H1 (cell line): ENCODE data around the gene IDE.

Experiments
- CHD1 ChIP-seq: IDR thresholded peaks from 2 replicates; pipeline ENCODE4 v1.6.1; 2012; ENCODE audit warnings: low read depth, low read length, improper control_type of control experiment
- EGR1 ChIP-seq: IDR thresholded peaks from 2 replicates; pipeline ENCODE4 v1.6.1; 2011; ENCODE audit warnings: low read depth, low read length, borderline replicate concordance
- EZH2 ChIP-seq: fragments of 200-600 bp; sonication (generic); IDR thresholded peaks from 2 replicates; pipeline ENCODE4 v1.7.1; 2012; ENCODE audit warnings: low read depth, mild to moderate bottlenecking, moderate library complexity, low read length, inconsistent platforms; ENCODE audit not compliant: severe bottlenecking
- MAFK ChIP-seq: IDR thresholded peaks from 2 replicates; pipeline ENCODE4 v1.6.1; 2012; ENCODE audit warnings: low read depth, mild to moderate bottlenecking, improper control_type of control experiment, low read length
- POLR2A ChIP-seq, 2 experiments: IDR thresholded peaks; 1 replicate in 1 of 2; 2 replicates in 1 of 2; pipeline ENCODE4 v1.6.1; 2011; ENCODE audit warnings: low read depth in 2 of 2, low read length in 2 of 2, mild to moderate bottlenecking in 2 of 2; ENCODE audit errors: control extremely low read depth in 1 of 2
- POLR2AphosphoS5 ChIP-seq: IDR thresholded peaks from 2 replicates; pipeline ENCODE4 v1.6.1; 2011; ENCODE audit warnings: low read depth, low read length
- POU5F1 ChIP-seq: IDR thresholded peaks from 2 replicates; pipeline ENCODE4 v1.6.1; 2011; ENCODE audit warnings: low read depth, mild to moderate bottlenecking, low read length, moderate library complexity
- RAD21 ChIP-seq, 2 experiments: IDR thresholded peaks in 1 of 2; conservative IDR thresholded peaks in 1 of 2; 2 replicates each; pipeline ENCODE4 v1.6.1; 2011; ENCODE audit warnings: low read depth in 2 of 2, low read length in 2 of 2, improper control_type of control experiment in 1 of 2, inconsistent platforms in 1 of 2, mild to moderate bottlenecking in 1 of 2, moderate library complexity in 1 of 2
- TF ChIP-seq, protein P1 (sequence below), 3 experiments: IDR thresholded peaks; 1 replicate in 2 of 3; 2 replicates in 1 of 3; pipeline versions ENCODE4 v1.5.1 to v1.6.1; 2011; ENCODE audit warnings: low read length in 3 of 3, mild to moderate bottlenecking in 3 of 3, inconsistent platforms in 2 of 3, low read depth in 1 of 3, moderate library complexity in 1 of 3; ENCODE audit not compliant: insufficient read depth in 1 of 3; ENCODE audit errors: control extremely low read depth in 1 of 3
- TF ChIP-seq, protein P2 (sequence below): IDR thresholded peaks from 2 replicates; pipeline ENCODE4 v1.6.1; 2012; ENCODE audit warnings: inconsistent platforms
- TF ChIP-seq, protein P3 (sequence below): IDR thresholded peaks from 2 replicates; pipeline ENCODE4 v1.6.1; 2011; ENCODE audit warnings: low read depth, mild to moderate bottlenecking, low read length; ENCODE audit not compliant: insufficient read depth

GRCh38 chr10:92410501-92410900, 163.4 kb downstream of the IDE start:
- TF ChIP-seq, protein P1, sequence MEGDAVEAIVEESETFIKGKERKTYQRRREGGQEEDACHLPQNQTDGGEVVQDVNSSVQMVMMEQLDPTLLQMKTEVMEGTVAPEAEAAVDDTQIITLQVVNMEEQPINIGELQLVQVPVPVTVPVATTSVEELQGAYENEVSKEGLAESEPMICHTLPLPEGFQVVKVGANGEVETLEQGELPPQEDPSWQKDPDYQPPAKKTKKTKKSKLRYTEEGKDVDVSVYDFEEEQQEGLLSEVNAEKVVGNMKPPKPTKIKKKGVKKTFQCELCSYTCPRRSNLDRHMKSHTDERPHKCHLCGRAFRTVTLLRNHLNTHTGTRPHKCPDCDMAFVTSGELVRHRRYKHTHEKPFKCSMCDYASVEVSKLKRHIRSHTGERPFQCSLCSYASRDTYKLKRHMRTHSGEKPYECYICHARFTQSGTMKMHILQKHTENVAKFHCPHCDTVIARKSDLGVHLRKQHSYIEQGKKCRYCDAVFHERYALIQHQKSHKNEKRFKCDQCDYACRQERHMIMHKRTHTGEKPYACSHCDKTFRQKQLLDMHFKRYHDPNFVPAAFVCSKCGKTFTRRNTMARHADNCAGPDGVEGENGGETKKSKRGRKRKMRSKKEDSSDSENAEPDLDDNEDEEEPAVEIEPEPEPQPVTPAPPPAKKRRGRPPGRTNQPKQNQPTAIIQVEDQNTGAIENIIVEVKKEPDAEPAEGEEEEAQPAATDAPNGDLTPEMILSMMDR (IDR thresholded peaks at IDR 0.05; ENCODE audit: control extremely low read depth in 1 of 3, insufficient read depth in 1 of 3, low read depth in 1 of 3, low read length in 3 of 3), result no peak
- TF ChIP-seq, protein P2, sequence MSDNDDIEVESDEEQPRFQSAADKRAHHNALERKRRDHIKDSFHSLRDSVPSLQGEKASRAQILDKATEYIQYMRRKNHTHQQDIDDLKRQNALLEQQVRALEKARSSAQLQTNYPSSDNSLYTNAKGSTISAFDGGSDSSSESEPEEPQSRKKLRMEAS, result no peak
- TF ChIP-seq MAFK, result no peak
- TF ChIP-seq, protein P3, sequence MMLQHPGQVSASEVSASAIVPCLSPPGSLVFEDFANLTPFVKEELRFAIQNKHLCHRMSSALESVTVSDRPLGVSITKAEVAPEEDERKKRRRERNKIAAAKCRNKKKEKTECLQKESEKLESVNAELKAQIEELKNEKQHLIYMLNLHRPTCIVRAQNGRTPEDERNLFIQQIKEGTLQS, result no peak
- no peak for TF ChIP-seq CHD1
- TF ChIP-seq EGR1, result no peak
- TF ChIP-seq EZH2, result no peak
- TF ChIP-seq POU5F1, result no peak
- no peak for TF ChIP-seq POLR2AphosphoS5
- TF ChIP-seq RAD21 (IDR thresholded peaks at IDR 0.05 in 1 of 2, conservative IDR thresholded peaks at IDR 0.05 in 1 of 2; ENCODE audit: low read depth in 2 of 2, low read length in 2 of 2), result no peak
- TF ChIP-seq POLR2A (IDR thresholded peaks at IDR 0.05; ENCODE audit: control extremely low read depth in 1 of 2, low read depth in 2 of 2, low read length in 2 of 2), result no peak
